HUES6 (cell line): ENCODE measurements around the gene NAT14.
"Not testable (repeated sequence)": the region's sequence is repeated elsewhere in the genome, so short reads cannot be mapped to it uniquely, and the experiment has no call there.

ENCODE experiments used
- H3K27ac ChIP-seq: 2 replicates; pipeline ENCODE4 v1.7.0; 2013; ENCODE audit warnings: low read depth, mild to moderate bottlenecking, low read length, inconsistent platforms
- H3K27me3 ChIP-seq: 2 replicates; pipeline ENCODE4 v1.6.1; 2013; ENCODE audit warnings: low read length; ENCODE audit not compliant: control insufficient read depth, insufficient read depth
- H3K36me3 ChIP-seq: 2 replicates; pipeline ENCODE4 v1.6.1; 2013; ENCODE audit warnings: low read length; ENCODE audit not compliant: control insufficient read depth, insufficient read depth
- H3K4me1 ChIP-seq: 2 replicates; pipeline ENCODE4 v1.6.1; 2013; ENCODE audit warnings: low read length; ENCODE audit not compliant: control insufficient read depth, insufficient read depth
- H3K4me3 ChIP-seq: 2 replicates; pipeline ENCODE4 v1.5.1; 2013; ENCODE audit warnings: low read depth, low read length
- H3K9ac ChIP-seq: one replicate; pipeline ENCODE4 v1.6.1; 2013; ENCODE audit warnings: mild to moderate bottlenecking, low read length
- H3K9me3 ChIP-seq: 2 replicates; pipeline ENCODE4 v1.6.1; 2013; ENCODE audit warnings: low read depth, low read length; ENCODE audit not compliant: control insufficient read depth, insufficient read depth

Gene NAT14

DNA sequence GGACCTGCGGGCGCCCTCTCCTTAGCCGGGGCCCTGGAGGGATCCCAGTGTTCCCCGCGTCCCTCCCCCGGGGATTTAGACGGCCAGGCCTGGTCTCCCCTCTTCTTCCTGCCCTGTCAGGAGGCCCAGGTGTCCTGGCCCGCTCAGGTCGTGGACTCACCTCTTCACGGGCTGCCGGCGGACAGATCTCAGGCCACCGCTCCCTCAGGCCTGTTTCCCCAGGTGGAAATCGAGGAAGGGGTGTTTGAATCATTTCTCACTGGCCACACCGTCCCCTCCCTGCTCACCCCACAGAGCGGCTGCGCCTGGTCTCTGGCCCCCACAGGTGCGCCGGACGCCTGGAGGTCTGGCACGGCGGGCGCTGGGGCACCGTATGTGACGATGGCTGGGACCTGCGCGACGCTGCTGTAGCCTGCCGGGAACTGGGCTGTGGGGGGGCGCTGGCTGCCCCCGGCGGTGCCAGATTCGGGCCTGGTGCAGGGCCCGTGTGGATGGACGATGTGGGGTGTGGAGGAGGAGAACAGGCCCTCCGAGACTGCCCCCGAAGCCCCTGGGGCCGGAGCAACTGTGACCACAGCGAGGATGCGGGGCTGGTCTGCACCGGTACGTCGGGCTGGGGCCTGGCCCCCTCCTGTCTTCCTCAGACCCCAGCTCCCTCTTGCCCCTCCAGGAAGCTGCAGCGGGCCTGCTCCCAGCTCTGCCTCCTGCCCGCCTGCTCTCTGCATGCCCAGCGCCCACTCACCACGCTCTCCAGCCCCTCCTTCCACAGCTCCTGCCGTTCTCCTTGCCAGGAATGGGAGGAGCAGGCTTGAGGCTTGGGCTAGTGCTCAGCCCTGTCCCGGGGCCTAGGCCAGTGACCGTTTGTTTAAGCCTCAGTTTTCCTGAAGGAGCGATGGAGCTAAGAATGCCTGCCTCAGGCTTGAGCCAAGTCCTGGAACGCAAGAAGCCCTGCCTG is 5.8 kb downstream of the NAT14 start:
- Histone ChIP-seq H3K9me3 (no peaks in the 10 kb centered on the region), H3K27ac (no peak overlapping the region), H3K36me3 (peaks cover 3% of the 10 kb centered on the region; the same call in 1 of the 2 replicates), H3K4me1 (peaks cover 64% of the 10 kb centered on the region), H3K9ac (no peak overlapping the region), H3K27me3 (peaks cover 6% of the 10 kb centered on the region; the same call in 1 of the 2 replicates), H3K4me3 (no peak overlapping the region)

DNA sequence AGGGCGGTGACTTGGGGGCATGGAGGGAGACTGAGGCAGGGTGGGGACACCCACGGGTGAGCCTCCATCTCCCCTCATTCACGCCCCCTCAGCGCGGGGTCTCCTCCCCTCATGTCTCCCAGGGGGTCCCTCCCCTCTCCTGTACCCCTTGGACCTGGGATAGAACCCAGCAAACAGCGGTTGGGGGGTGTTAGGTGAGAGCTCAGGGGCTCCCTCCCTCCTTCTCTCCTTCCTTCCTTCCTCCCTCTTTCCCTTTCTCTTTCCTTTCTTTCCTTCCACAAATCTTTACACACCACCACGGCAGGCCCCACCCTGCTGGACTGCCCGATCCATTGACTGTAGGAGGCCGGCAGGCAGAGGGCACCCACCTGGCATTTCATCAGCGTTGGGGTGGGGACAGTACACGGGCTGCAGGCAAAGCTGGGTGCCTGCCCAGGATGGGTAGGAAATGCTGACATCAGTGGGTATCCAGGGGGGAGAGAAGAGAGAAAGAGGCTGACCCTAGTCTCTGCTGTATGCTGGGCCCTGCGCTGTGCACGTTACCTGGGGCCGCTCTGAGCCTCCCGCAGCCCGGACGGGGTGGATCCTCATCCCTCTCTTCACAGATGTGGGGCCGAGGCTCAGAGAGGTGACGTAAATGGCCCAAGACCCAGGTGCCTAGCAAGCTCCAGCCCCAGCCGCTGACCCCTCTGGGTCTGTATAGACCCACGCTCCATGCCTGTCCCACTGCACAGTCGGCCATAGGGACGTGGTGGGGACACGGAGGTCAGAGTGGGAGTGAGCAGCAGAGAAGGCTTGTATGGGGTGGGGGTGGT is 6.8 kb downstream of the NAT14 start:
- Histone ChIP-seq H3K4me1 (peaks cover 65% of the 10 kb centered on the region), H3K27me3 (peaks cover 6% of the 10 kb centered on the region; the same call in 1 of the 2 replicates), H3K36me3 (no peaks in the 10 kb centered on the region), H3K4me3 (no peak overlapping the region), H3K9ac (no peak overlapping the region), H3K9me3 (no peaks in the 10 kb centered on the region), H3K27ac (no peak overlapping the region)

DNA sequence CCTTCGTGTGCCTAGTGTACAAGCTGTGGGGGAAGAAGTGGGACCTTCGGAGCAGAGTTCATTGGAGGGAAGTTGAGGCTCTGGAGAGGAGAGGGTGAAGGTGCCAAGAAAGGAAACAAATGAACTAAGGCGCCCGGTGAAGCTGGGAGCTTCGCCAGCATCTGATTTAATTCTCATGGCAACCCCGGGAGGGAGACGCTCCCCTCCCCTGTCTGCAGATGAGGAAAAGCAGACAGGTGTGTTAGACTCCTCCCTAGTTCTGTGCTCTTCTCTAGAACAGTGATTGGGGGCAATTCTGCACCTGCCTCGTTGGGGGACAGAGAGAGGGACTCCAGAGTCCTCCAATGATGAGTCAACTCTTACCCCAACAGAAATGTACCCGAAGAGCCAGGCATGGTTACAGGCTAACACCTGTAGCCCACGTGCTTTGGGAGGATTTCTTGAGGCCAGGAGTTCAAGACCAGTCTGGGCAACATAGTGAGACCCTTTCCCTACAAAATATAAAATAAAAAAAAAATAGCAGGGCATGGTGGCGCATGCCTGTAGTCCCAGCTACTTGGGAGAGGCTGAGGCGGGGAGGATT is 7.5 kb downstream of the NAT14 start:
- H3K4me1 ChIP-seq: peaks cover 65% of the 10 kb centered on the region
- no peak overlapping the region for H3K4me3 ChIP-seq
- H3K9me3 ChIP-seq: no peaks in the 10 kb centered on the region
- no peak overlapping the region for H3K9ac ChIP-seq
- no peaks in the 10 kb centered on the region for H3K36me3 ChIP-seq
- no peak overlapping the region for H3K27ac ChIP-seq
- peaks cover 6% of the 10 kb centered on the region; the same call in 1 of the 2 replicates for H3K27me3 ChIP-seq

DNA sequence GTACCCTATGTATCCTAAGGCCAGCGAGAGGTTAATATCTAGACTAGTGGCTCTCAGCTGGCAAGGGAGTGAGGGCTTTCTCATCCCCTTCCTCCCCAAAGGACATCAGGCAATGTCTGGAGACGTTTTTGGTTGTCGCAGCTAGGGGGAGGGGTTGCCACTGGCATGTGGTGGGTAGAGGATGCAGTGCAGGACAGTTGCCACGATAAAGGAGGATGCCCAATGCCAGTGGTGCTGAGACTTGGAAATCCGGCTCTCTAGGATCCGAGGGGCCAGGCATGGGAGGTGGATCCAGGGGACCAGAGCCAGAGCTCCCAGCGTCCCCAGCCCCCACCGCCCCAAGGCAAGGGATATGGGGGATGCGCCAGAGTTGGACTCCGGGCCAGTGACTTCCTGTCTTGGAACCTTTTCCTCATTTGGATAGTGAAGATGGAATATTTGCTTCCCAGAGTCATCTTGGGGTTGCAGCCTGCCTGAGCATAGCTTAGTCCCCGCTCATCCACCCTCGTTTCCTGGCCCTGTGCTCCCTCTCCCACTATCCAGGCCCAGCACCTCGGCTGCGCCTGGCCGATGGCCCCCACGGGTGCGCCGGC is 8.2 kb downstream of the NAT14 start:
- Histone ChIP-seq H3K36me3 (no peaks in the 10 kb centered on the region), H3K27ac (no peak overlapping the region), H3K9me3 (no peaks in the 10 kb centered on the region), H3K9ac (no peak overlapping the region), H3K4me3 (no peak overlapping the region), H3K4me1 (peaks cover 63% of the 10 kb centered on the region), H3K27me3 (peaks cover 6% of the 10 kb centered on the region; the same call in 1 of the 2 replicates)

DNA sequence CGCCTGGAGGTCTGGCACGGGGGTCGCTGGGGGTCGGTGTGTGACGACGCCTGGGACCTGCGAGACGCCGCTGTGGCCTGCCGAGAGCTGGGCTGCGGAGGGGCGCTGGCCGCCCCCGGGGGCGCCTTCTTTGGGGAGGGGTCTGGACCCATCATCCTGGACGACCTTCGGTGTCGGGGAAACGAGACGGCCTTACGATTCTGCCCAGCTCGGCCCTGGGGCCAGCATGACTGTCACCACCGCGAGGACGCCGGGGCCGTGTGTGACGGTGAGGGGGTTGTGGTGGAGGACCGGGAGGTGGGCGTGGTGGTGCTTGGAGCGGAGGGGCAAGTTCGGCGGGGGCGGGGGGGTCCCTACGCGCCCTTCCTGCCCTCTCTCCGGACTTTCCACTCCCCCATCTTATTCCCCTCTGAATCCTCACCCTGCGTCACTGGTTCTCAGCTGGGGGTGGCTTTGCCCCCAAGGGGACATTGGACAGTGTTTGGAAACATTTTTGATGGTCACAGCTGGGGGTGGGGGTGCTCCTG is 8.7 kb downstream of the NAT14 start:
- no peaks in the 10 kb centered on the region for H3K9me3 ChIP-seq
- H3K4me3 ChIP-seq: no peak overlapping the region
- H3K9ac ChIP-seq: no peak overlapping the region
- H3K27me3 ChIP-seq: peaks cover 6% of the 10 kb centered on the region; the same call in 1 of the 2 replicates
- H3K4me1 ChIP-seq: peaks cover 59% of the 10 kb centered on the region
- H3K27ac ChIP-seq: no peak overlapping the region
- no peaks in the 10 kb centered on the region for H3K36me3 ChIP-seq

DNA sequence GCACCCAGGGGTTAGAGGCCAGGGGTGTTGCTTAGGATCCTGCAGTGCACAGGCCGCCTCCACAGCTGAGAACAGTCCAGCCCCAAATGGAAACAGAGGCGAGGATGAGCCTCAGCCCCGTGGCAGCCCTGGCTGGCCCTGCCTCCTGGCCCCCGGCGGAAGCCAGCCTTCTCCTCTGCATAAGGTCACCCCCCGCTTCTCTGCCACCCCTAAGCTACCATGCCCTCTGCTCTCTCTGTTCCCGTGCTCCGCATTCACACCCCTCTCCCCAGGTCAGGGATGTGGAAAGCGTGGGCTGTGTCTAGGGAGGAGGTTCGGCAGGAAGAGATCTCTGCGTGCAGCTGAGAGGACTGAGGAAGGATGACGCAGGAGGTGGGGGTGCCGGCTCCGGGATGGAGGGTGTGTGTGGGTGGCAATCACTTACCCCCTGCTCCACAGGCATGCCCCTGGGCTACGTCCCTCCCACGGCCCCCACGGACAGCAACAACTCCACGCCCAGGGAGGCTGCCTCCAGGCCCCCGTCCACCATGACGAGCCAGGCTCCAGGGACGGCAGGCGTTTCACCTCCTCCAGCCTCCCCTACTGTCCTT is 9.3 kb downstream of the NAT14 start:
- Histone ChIP-seq H3K4me3 (no peak overlapping the region), H3K36me3 (no peaks in the 10 kb centered on the region), H3K4me1 (peaks cover 55% of the 10 kb centered on the region), H3K27me3 (peaks cover 6% of the 10 kb centered on the region; the same call in 1 of the 2 replicates), H3K27ac (no peak overlapping the region), H3K9ac (no peak overlapping the region), H3K9me3 (no peaks in the 10 kb centered on the region)

DNA sequence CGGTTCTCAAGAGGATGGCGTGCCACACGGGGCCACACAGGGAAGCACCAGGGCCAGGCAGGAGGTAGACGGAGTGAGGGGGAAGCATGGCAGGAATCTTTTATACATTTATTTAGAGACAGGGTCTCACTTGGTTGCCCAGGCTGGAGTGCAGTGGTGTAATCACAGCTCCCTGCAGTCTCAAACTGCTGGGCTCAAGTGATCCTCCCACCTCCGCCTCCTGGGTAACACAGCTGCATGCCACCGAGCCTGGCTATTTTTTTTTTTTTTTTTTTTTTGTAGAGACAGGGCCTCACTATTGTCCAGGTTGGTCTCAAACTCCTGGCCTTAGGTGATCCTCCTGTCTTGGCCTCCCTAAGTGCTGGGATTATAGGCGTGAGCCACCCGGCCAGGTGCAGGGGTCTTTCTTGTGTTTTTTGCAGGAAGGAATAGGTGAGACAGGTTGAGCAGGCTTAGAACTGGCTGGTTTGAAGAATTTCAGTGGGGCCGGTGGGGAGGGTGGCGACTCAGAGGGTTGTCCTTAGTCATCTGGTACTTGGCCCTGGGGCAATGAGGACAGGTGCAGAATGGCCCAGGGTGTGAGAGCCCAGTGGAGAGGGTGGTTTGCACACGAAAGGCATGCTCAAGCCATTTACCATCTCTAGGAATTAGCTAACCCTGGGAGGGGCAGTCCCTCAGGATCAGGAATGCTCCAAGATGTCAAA is 10.8 kb downstream of the NAT14 start:
- Histone ChIP-seq H3K4me3 (no peak overlapping the region), H3K4me1 (peaks cover 49% of the 10 kb centered on the region), H3K9me3 (no peaks in the 10 kb centered on the region), H3K27ac (0 out of 2 replicates have a peak overlapping the region, but pooled peaks have one; percentile 5), H3K27me3 (peaks cover 3% of the 10 kb centered on the region; the same call in 1 of the 2 replicates), H3K9ac (no peak overlapping the region), H3K36me3 (no peaks in the 10 kb centered on the region)

DNA sequence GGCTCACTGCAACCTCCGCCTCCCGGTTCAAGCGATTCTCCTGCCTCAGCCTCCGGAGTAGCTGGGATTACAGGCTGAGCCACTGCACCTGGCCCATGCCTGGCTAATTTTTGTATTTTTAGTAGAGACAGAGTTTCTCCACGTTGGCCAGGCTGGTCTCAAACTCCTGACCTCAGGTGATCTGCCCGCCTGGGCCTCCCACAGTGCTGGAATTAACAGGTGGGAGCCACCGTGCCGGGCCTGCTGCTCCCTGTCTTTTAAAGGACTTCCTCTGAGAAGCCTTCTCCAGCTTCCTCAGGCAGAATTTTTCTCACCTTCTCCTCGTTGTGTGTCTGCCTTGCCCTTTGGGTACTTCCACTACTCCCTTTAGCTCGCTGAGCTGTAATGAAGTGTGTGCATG is 11.8 kb downstream of the NAT14 start:
- H3K9ac ChIP-seq, H3K36me3 ChIP-seq, H3K27ac ChIP-seq, H3K4me3 ChIP-seq, H3K9me3 ChIP-seq: not testable (repeated sequence)
- peaks cover 10% of the 10 kb centered on the region; the same call in 1 of the 2 replicates for H3K27me3 ChIP-seq
- H3K4me1 ChIP-seq: peaks cover 43% of the 10 kb centered on the region

DNA sequence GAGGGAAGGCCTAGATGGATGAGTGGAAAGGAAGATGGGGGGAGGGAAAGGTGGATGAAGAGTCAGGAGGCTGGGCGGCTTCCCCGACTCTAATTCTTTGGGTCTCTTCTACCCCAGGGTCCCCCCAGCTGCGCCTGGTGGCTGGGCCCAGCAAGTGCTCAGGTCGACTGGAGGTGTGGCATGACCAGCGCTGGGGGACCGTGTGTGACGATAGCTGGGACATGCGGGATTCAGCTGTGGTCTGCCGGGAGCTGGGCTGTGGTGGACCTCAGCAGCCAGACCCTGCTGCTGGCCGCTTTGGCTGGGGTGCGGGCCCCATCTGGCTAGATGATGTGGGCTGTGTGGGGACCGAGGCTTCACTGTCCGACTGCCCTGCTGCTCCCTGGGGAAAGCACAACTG is 12.8 kb downstream of the NAT14 start:
- H3K27me3 ChIP-seq: peaks cover 16% of the 10 kb centered on the region; the same call in 1 of the 2 replicates
- H3K4me1 ChIP-seq: peaks cover 43% of the 10 kb centered on the region
- H3K9ac ChIP-seq: no peak overlapping the region

More for the DNA sequence above, 12.8 kb downstream of the NAT14 start:
- H3K9me3 ChIP-seq: no peaks in the 10 kb centered on the region
- H3K4me3 ChIP-seq: no peak overlapping the region
- H3K36me3 ChIP-seq: no peaks in the 10 kb centered on the region
- no peak overlapping the region for H3K27ac ChIP-seq
